ENCODE results near the gene CITED1.

CITED1 gene

DNA sequence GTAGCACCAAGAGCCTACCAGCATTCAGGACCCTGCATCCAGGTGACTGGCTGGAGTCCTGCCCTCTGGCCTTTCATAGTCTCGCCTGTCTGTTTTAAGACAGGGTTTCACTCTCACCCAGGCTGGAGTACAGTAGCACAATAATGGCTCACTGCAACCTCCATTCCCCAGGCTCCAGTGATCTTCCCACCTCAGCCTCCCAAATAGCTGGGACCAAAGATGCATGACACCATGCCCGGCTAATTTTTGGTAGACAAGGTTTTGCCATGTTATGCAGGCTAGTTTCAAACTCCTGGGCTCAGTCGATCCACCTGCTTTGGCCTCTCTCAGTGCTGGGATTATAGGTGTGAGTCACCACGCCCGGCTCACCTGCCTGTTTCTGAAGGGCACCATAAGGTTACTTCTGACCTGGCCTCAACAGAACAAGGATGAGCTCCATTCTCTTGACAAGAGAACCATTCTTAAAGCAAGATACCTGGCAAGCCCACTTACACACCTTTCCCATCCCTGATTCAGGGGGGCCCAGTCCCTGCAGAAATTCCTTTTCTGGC is 35.3 kb downstream of the CITED1 start:
- no peak for DNase-seq (ENCODE audit: low spot score)

DNA sequence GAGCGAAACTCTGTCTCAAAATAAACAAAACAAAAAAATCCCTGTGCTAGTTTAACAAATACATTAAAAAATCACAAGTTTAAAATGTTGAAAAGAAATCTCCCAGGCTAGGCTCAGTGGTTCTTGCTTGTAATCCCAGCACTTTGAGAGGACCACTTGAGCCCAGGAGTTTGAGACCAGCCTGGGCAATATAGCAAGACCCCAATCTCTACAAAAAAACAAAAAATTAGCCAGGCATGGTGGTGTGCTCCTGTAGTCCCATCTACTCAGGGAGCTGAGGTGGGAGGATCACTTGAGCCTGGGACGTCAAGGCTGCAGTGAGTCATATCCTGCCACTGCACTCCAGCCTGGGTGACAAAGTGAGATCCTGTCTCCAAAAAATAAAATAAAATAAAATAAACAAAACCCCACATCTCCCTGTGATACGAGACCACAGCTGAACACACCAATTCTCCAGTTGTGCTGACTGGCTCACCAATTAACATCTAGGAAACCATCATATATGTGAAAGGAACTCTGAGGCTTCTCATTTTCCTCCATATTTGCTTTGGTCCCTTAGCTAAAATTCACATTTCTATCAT is 36.0 kb downstream of the CITED1 start:
- no peak for DNase-seq (ENCODE audit: low spot score)

DNA sequence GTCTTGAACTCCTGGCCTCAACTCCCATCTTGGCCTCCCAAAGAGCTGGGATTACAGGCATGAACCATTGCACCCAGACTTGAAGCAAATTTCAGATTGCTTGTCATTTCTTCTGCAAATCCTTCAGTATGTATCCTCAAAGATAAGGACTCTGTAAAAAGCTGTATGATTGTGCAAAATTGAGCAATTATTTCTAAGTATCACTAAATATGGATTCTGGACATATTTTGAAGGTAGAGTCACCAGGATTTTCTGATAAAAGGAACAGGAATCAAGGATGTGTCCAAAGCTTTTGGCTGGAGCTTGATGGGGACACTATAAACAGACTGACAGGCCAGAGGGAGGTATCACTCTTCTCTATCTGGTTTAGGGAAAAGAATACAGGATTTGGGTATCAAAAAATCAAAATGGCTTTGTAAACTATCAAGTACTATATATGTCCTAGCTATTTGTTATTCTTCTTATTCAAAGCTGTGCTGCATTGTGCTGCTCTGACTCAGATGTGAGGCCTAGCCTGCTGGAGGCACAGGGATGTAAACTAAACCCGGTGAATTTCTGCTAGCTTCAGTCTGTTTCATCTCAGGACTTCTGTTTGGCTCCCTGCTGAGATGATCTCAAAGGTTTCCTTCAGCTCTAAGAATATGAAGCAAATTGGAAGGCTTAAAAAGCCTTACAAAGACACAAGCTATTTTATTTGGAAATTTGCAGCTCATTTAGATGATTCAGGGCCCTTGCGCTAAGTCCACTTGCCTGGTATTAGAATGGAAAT is 36.9 kb downstream of the CITED1 start:
- DNase-seq (ENCODE audit: low spot score) = no peak

GRCh38 chrX:72265263-72265662 is 40.5 kb downstream of the CITED1 start:
- DNase-seq (ENCODE audit: low spot score) = no peak

GRCh38 chrX:72262077-72262476 is 43.6 kb downstream of the CITED1 start:
- DNase-seq (ENCODE audit: low spot score) = no peak

DNA sequence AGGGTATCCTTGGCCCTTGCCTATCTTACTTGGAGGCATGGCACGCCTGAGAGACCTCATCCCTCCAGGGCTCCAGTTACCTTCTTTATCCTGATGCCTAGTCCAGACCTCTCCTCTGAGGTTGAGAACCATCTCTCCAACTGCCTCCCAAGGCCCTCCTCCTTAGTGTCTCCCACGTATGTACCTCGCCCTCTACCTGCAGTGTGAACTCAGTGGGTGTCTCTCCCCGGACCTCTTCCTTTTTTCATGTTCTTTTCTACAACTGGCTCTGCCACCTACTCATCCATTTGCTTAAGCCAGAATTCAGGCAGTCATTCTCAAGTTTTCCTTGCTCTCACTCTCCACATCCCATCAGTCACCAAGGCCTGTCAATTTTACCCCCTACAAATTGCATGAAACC is 45.3 kb downstream of the CITED1 start:
- DNase-seq (ENCODE audit: low spot score) = no peak

DNA sequence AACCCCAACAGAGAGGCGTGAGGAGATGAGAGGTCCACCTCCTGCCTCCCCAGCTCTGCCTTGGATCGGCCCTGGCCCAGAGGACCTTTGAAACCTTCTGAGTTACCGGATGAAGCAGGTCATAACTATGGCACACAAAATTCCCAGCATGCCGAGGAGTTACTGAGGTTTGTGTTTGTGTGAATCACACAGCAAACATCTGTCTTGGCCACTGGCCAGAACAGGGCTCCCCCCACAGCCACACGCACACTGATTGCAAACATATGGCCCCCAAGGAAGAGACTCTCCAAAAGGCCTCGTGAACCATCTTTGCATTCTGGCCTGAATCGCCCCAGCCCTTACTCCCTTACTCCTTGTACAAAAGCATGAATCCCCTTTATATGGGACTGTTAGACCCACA is 47.5 kb downstream of the CITED1 start:
- DNase-seq (ENCODE audit: low spot score) = no peak

DNA sequence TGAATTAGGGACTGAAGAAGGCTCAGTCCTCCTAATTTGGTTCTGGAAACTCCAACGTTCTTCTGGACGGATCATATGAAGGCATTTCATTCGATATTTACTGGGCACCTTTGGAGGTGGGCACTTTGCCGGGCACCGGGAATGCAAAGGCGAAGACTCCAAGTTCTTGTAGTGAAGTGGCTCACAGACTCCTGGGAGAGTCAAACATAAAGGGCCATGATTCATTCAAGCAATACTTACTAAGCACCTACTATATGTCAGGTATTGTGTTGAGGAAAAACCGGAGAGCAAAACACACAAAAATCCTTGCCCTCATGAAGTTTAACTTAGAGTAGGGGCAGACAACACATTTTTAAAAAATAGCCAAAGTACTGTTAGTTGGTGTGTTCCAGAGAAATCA is 49.9 kb downstream of the CITED1 start:
- DNase-seq (ENCODE audit: low spot score) = no peak

GRCh38 chrX:72255445-72255844 is 50.3 kb downstream of the CITED1 start:
- DNase-seq (ENCODE audit: low spot score) = no peak

DNA sequence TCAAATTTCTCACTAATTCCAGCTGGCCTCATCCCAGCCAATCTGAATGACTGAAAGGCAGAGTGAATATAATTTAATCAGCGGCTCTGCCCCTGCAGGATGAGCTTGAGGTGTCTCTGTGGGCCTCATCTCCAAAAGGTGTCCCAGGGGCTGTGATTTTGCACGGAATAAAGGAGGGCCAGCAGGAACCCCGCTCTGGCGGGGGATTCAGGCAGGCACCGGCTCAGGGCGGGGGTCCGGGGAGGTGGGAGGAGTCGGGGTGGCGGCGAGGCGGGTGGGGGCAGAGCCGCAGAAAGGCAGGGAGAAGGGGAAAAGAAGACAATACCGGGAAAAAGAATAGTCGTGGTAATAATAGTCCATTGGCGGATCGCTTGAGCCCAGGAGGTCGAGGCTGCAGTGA is 50.9 kb downstream of the CITED1 start:
- no peak for DNase-seq (ENCODE audit: low spot score)

GRCh38 chrX:72253686-72254085 is 52.0 kb downstream of the CITED1 start:
- DNase-seq (ENCODE audit: low spot score) = no peak
